GM12878 (cell line): ENCODE measurements around the gene SH2D3A. TPM values are rescaled to one million over a fixed set of nuclear protein-coding genes. Genes with fewer than 3 reads are reported as not detected.

Source experiments
- BRCA1 ChIP-seq: IDR thresholded peaks from 2 replicates; pipeline ENCODE4 v1.6.1; 2011; ENCODE audit warnings: low read depth, low read length, improper control_type of control experiment
- CBFB ChIP-seq: IDR thresholded peaks from 2 replicates; pipeline ENCODE4 v1.6.1; 2016; ENCODE audit warnings: antibody characterized with exemption, low read depth
- CEBPB ChIP-seq, 2 experiments: fragments of 150-350 bp in 1 of 2; IDR thresholded peaks; 2 replicates each; pipeline ENCODE4 v1.6.1; 2012 to 2014; ENCODE audit warnings: low read depth in 2 of 2, low read length in 2 of 2, borderline replicate concordance in 1 of 2, inconsistent platforms in 1 of 2
- CREB1 ChIP-seq: IDR thresholded peaks from 2 replicates; pipeline ENCODE4 v1.6.1; 2012; ENCODE audit warnings: low read depth, mild to moderate bottlenecking, inconsistent platforms
- E4F1 ChIP-seq: fragments of 450-650 bp; IDR thresholded peaks from 2 replicates; pipeline ENCODE4 v1.6.1; 2018; ENCODE audit warnings: borderline replicate concordance, mild to moderate bottlenecking; ENCODE audit not compliant: partially characterized antibody
- ELK1 ChIP-seq: IDR thresholded peaks from 2 replicates; pipeline ENCODE4 v1.6.1; 2012; ENCODE audit warnings: low read depth, low read length, improper control_type of control experiment
- ETV6 ChIP-seq, 2 experiments: fragments of 450-650 bp in 1 of 2; IDR thresholded peaks in 1 of 2; conservative IDR thresholded peaks in 1 of 2; 2 replicates each; pipeline ENCODE4 v1.6.1; 2014; ENCODE audit warnings: antibody characterized with exemption in 1 of 2, borderline replicate concordance in 1 of 2, low read depth in 1 of 2, mild to moderate bottlenecking in 1 of 2, moderate library complexity in 1 of 2
- GABPA ChIP-seq: IDR thresholded peaks from 2 replicates; pipeline ENCODE4 v1.6.1; 2014; ENCODE audit warnings: antibody characterized with exemption, low read depth, mild to moderate bottlenecking, inconsistent platforms
- JUNB ChIP-seq: IDR thresholded peaks from 2 replicates; pipeline ENCODE4 v1.6.1; 2016; ENCODE audit warnings: antibody characterized with exemption, mild to moderate bottlenecking
- MAX ChIP-seq: IDR thresholded peaks from 2 replicates; pipeline ENCODE4 v1.6.1; 2012; ENCODE audit warnings: low read depth, low read length, improper control_type of control experiment
- MTA2 ChIP-seq: fragments of 450-650 bp; IDR thresholded peaks from 2 replicates; pipeline ENCODE4 v1.6.1; 2016; ENCODE audit warnings: low read depth, mild to moderate bottlenecking, moderate library complexity
- NFYB ChIP-seq: IDR thresholded peaks from 2 replicates; pipeline ENCODE4 v1.6.1; 2011; ENCODE audit warnings: low read depth, mild to moderate bottlenecking, low read length, improper control_type of control experiment, moderate library complexity; ENCODE audit not compliant: insufficient read depth
- NRF1 ChIP-seq: conservative IDR thresholded peaks from 2 replicates; pipeline ENCODE4 v1.6.1; 2011; ENCODE audit warnings: mild to moderate bottlenecking, low read depth, low read length, improper control_type of control experiment
- RBBP5 ChIP-seq: fragments of 200-600 bp; sonication (generic); conservative IDR thresholded peaks from 2 replicates; pipeline ENCODE4 v1.6.1; 2016
- RELA ChIP-seq: fragments of 450-650 bp; IDR thresholded peaks from 2 replicates; pipeline ENCODE4 v1.8.0; 2014; ENCODE audit warnings: borderline replicate concordance; ENCODE audit not compliant: partially characterized antibody
- RFX5 ChIP-seq: IDR thresholded peaks from 2 replicates; pipeline ENCODE4 v1.6.1; 2011; ENCODE audit warnings: low read depth, low read length, improper control_type of control experiment
- SIX5 ChIP-seq: IDR thresholded peaks from 2 replicates; pipeline ENCODE4 v1.6.1; 2011; ENCODE audit warnings: mild to moderate bottlenecking, low read depth, low read length, moderate library complexity; ENCODE audit not compliant: severe bottlenecking
- SMC3 ChIP-seq: IDR thresholded peaks from 2 replicates; pipeline ENCODE4 v1.6.1; 2011; ENCODE audit warnings: low read length, improper control_type of control experiment, borderline replicate concordance
- SREBF2 ChIP-seq: IDR thresholded peaks from 2 replicates; pipeline ENCODE4 v1.6.1; 2012; ENCODE audit warnings: mild to moderate bottlenecking, low read length
- STAT3 ChIP-seq: IDR thresholded peaks from 2 replicates; pipeline ENCODE4 v1.6.1; 2011; ENCODE audit warnings: low read depth, low read length, improper control_type of control experiment
- YY1 ChIP-seq: IDR thresholded peaks from 2 replicates; pipeline ENCODE4 v1.6.1; 2011; ENCODE audit warnings: low read depth, mild to moderate bottlenecking, low read length
- ZNF24 ChIP-seq: fragments of 450-650 bp; IDR thresholded peaks from 2 replicates; pipeline ENCODE4 v1.6.1; 2017; ENCODE audit warnings: antibody characterized with exemption, mild to moderate bottlenecking
- polyA plus RNA-seq, 11 experiments: library from polyadenylated mRNA; depleted of rRNA in 4 of 11; unstranded in 6 of 11; stranded (reverse) in 5 of 11; fragments of >200 nt; fragmentation: Nextera tagmentation in 4 of 11; fragmentation: Illumina TruSeq in 1 of 11; extraction: Ambion mirVana in 4 of 11; extraction: Trizol in 1 of 11; gene quantifications; 1 replicate in 1 of 11; 2 replicates in 10 of 11; pipeline versions ENCODE4 v1.2.1 to v1.2.3, GENCODE V29; 2011 to 2016; ENCODE audit warnings: inconsistent platforms in 2 of 11, missing spikeins in 2 of 11, low read depth in 1 of 11
- total RNA-seq, 4 experiments: library from RNA; depleted of rRNA in 3 of 4; stranded (reverse); fragments of >200 nt in 3 of 4; fragmentation: Illumina TruSeq in 1 of 4; extraction: Trizol in 1 of 4; gene quantifications; 2 replicates each; pipeline versions ENCODE4 v1.2.1 to v1.2.3, GENCODE V29; 2013 to 2021
- TF ChIP-seq, protein P1 (sequence below): IDR thresholded peaks from 2 replicates; pipeline ENCODE4 v1.6.1; 2011; ENCODE audit warnings: mild to moderate bottlenecking, low read depth, low read length, moderate library complexity; ENCODE audit not compliant: insufficient replicate concordance

Gene SH2D3A
- total and polyA plus RNA-seq, 10 of the 15 experiments (the other 5 are each of a cell fraction or from before 2014, with no cell fraction given), result 0.77 to 24.4 (median 9.5) TPM

- no peak for TF ChIP-seq E4F1
- no peak for TF ChIP-seq STAT3
- no peak for TF ChIP-seq MTA2
- no peak for TF ChIP-seq RELA
- TF ChIP-seq YY1, result no peak
- peak; percentile 46 for TF ChIP-seq SMC3
- TF ChIP-seq ETV6 (conservative IDR thresholded peaks at IDR 0.05 in 1 of 2, IDR thresholded peaks at IDR 0.05 in 1 of 2; ENCODE audit: borderline replicate concordance in 1 of 2, low read depth in 1 of 2), result no peak
- TF ChIP-seq NRF1, result 0 out of 2 replicates have a peak, but pooled peaks have one; percentile 4
- TF ChIP-seq GABPA, result no peak
- no peak for TF ChIP-seq CEBPB (IDR thresholded peaks at IDR 0.05; ENCODE audit: borderline replicate concordance in 1 of 2, low read depth in 2 of 2, low read length in 2 of 2)
- TF ChIP-seq BRCA1, result no peak
- 0 out of 2 replicates have a peak, but pooled peaks have one; percentile 9 for TF ChIP-seq CREB1
- TF ChIP-seq RBBP5, result no peak
- 0 out of 2 replicates have a peak, but pooled peaks have one; percentile 17 for TF ChIP-seq NFYB
- no peak for TF ChIP-seq CBFB
- TF ChIP-seq JUNB, result no peak
- TF ChIP-seq SREBF2, result no peak
- peak; percentile 85; the same call in 1 of the 2 replicates for TF ChIP-seq MAX
- TF ChIP-seq ELK1, result no peak; the same call in 1 of the 2 replicates
- no peak for TF ChIP-seq SIX5
- 0 out of 2 replicates have a peak, but pooled peaks have one; percentile 9 for TF ChIP-seq ZNF24
- TF ChIP-seq, protein P1, sequence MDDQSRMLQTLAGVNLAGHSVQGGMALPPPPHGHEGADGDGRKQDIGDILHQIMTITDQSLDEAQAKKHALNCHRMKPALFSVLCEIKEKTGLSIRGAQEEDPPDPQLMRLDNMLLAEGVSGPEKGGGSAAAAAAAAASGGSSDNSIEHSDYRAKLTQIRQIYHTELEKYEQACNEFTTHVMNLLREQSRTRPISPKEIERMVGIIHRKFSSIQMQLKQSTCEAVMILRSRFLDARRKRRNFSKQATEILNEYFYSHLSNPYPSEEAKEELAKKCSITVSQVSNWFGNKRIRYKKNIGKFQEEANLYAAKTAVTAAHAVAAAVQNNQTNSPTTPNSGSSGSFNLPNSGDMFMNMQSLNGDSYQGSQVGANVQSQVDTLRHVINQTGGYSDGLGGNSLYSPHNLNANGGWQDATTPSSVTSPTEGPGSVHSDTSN, result peak; percentile 85
- no peak for TF ChIP-seq RFX5
These were observed 13.8 kb downstream of the SH2D3A start (continued) for GRCh38 chr19:6753178-6754031.
